Loucy (cell line): ENCODE measurements around the gene ECEL1.

Experiments used
- CTCF ChIP-seq: fragments of 200-600 bp; sonication (generic); conservative IDR thresholded peaks from 2 replicates; pipeline ENCODE4 v1.5.1; 2014; ENCODE audit warnings: mild to moderate bottlenecking, antibody characterized with exemption, low read length
- EZH2phosphoT487 ChIP-seq: fragments of 200-600 bp; IDR thresholded peaks from 2 replicates; pipeline ENCODE4 v1.6.1; 2018; ENCODE audit warnings: antibody characterized with exemption, mild to moderate bottlenecking, moderate library complexity, borderline replicate concordance

- no peak for TF ChIP-seq CTCF
- no peak for TF ChIP-seq EZH2phosphoT487
These were observed 43.1 kb upstream of the ECEL1 start for GRCh38 chr2:232530626-232531260.
